B cell (primary cell): ENCODE data around the gene ADGRV1. TPM values are rescaled to one million over a fixed set of nuclear protein-coding genes. Genes with fewer than 3 reads are reported as not detected.

ENCODE experiments used
- ATAC-seq: fragments of 200-7000 bp; cut with Tn5 transposase; one replicate; pipeline ENCODE4 v1.10.0; 2021; ENCODE audit warnings: low read depth, mild to moderate bottlenecking, moderate number of reproducible peaks, moderate library complexity
- CTCF ChIA-PET: fragments of 350-600 bp; sonication (Branson Sonifier 250); formaldehyde crosslinking; loops from one replicate; lab custom pipeline; 2021; ENCODE audit warnings: antibody characterized with exemption, inconsistent platforms; lab: Charles Lee
- POLR2A ChIA-PET: fragments of 350-600 bp; sonication (Branson Sonifier 250); formaldehyde crosslinking; loops from one replicate; lab custom pipeline; 2021; ENCODE audit warnings: antibody characterized with exemption; lab: Charles Lee
- DNase-seq: peaks from one replicate; pipeline ENCODE4 v3.0.0; 2013
- H2AFZ ChIP-seq: 2 replicates; pipeline ENCODE4 v1.6.1; 2012; ENCODE audit warnings: mild to moderate bottlenecking, low read depth, low read length; ENCODE audit not compliant: insufficient read depth, poor library complexity, severe bottlenecking
- H3K27ac ChIP-seq, 2 donors: 1 replicate in 1 of 2; 2 replicates in 1 of 2; pipeline ENCODE4 v1.5.1; 2012 to 2013; ENCODE audit warnings: low read length in 2 of 2, mild to moderate bottlenecking in 2 of 2, moderate library complexity in 1 of 2
- H3K27me3 ChIP-seq, 4 experiments: fragments of 200-600 bp in 1 of 4; sonication (generic) in 1 of 4; replicated peaks in 1 of 4; 1 replicate in 2 of 4; 2 replicates in 2 of 4; pipeline versions ENCODE4 v1.6.1 to v1.7.0; 2013 to 2016; ENCODE audit warnings: low read length in 3 of 4, mild to moderate bottlenecking in 2 of 4, mixed read lengths in 1 of 4, moderate library complexity in 1 of 4; ENCODE audit not compliant: insufficient read depth in 4 of 4, control insufficient read depth in 3 of 4; ENCODE audit errors: control extremely low read depth in 1 of 4
- H3K36me3 ChIP-seq, 2 experiments: replicated peaks in 1 of 2; 1 replicate in 1 of 2; 2 replicates in 1 of 2; pipeline versions ENCODE4 v1.6.1 to v1.7.1; 2013; ENCODE audit warnings: low read length in 1 of 2; ENCODE audit not compliant: insufficient read depth in 2 of 2, control insufficient read depth in 1 of 2; ENCODE audit errors: control extremely low read depth in 1 of 2, extremely low read depth in 1 of 2
- H3K4me1 ChIP-seq, 2 donors: fragments of 200-600 bp in 1 of 2; sonication (generic) in 1 of 2; 1 replicate in 1 of 2; 2 replicates in 1 of 2; pipeline versions ENCODE4 v1.5.1 to v1.6.1; 2013 to 2017; ENCODE audit warnings: low read length in 2 of 2; ENCODE audit not compliant: control insufficient read depth in 2 of 2, insufficient read depth in 2 of 2
- H3K4me2 ChIP-seq: replicated peaks from 2 replicates; pipeline ENCODE3; 2012; ENCODE audit warnings: mild to moderate bottlenecking, low read depth, low read length; ENCODE audit not compliant: poor library complexity, severe bottlenecking
- H3K4me3 ChIP-seq, 5 experiments: fragments of 200-600 bp in 1 of 5; sonication (generic) in 1 of 5; 1 replicate in 3 of 5; 2 replicates in 2 of 5; pipeline versions ENCODE4 v1.5.1 to v1.7.0; 2011 to 2016; ENCODE audit warnings: low read length in 4 of 5, mild to moderate bottlenecking in 4 of 5, low read depth in 2 of 5, control low read depth in 1 of 5, moderate library complexity in 1 of 5; ENCODE audit not compliant: insufficient read depth in 1 of 5; ENCODE audit errors: control extremely low read depth in 1 of 5, extremely low read depth in 1 of 5
- H3K79me2 ChIP-seq: fragments of 200-600 bp; sonication (generic); one replicate; pipeline ENCODE4 v1.6.0; 2016; ENCODE audit warnings: low read length; ENCODE audit not compliant: control insufficient read depth, insufficient read depth
- H3K9ac ChIP-seq: fragments of 200-600 bp; sonication (generic); 2 replicates; pipeline ENCODE4 v1.6.1; 2017; ENCODE audit warnings: mild to moderate bottlenecking, low read length, moderate library complexity
- H3K9me3 ChIP-seq, 3 donors: one replicate each; pipeline versions ENCODE4 v1.6.1 to v1.7.1; 2013; ENCODE audit warnings: low read length in 2 of 3; ENCODE audit not compliant: control insufficient read depth in 2 of 3, insufficient read depth in 1 of 3; ENCODE audit errors: control extremely low read depth in 1 of 3
- H4K20me1 ChIP-seq: 2 replicates; pipeline ENCODE4 v1.6.0; 2012; ENCODE audit warnings: mild to moderate bottlenecking, low read length; ENCODE audit not compliant: insufficient read depth, control insufficient read depth, poor library complexity, severe bottlenecking
- H3K27ac Mint-ChIP-seq: one replicate; pipeline ENCODE4 v1.8.0; 2021; ENCODE audit warnings: mixed read lengths
- H3K27me3 Mint-ChIP-seq: one replicate; pipeline ENCODE4 v1.8.0; 2021; ENCODE audit warnings: mixed read lengths
- H3K4me1 Mint-ChIP-seq: one replicate; pipeline ENCODE4 v1.8.0; 2021; ENCODE audit warnings: mixed read lengths
- H3K4me3 Mint-ChIP-seq: one replicate; pipeline ENCODE4 v1.8.0; 2021; ENCODE audit warnings: mixed read lengths
- H3K9me3 Mint-ChIP-seq: one replicate; pipeline ENCODE4 v1.8.0; 2022; ENCODE audit warnings: mixed read lengths; ENCODE audit not compliant: insufficient read depth
- CTCF ChIP-seq: fragments of 200-600 bp; IDR thresholded peaks from one replicate; pipeline ENCODE4 v1.8.0; 2022; ENCODE audit warnings: antibody characterized with exemption, mild to moderate bottlenecking
- EZH2 ChIP-seq: IDR thresholded peaks from 2 replicates; pipeline ENCODE4 v1.6.1; 2012; ENCODE audit warnings: borderline replicate concordance, low read depth, mild to moderate bottlenecking, moderate library complexity, low read length; ENCODE audit not compliant: insufficient read depth, poor library complexity, severe bottlenecking
- WGBS: methylation state at CpG from one replicate; pipeline ENCODE4 v1.1.5; 2013; ENCODE audit warnings: missing lambda C conversion rate; ENCODE audit not compliant: insufficient coverage; 5-methylcytosine and 5-hydroxymethylcytosine counted together
- intact Hi-C: fragments of 100-400 bp; cut with micrococcal nuclease; formaldehyde crosslinking; loops from one replicate; pipeline ENCODE4 v1.10.0; 2022
- polyA plus RNA-seq: library from polyadenylated mRNA; depleted of rRNA; stranded (reverse); fragments of >200 nt; gene quantifications from 2 replicates; pipeline ENCODE4 v1.2.3, GENCODE V29; 2012
- total RNA-seq, 2 donors: library from RNA; stranded (reverse); fragments of 120-200 nt in 1 of 2; gene quantifications; 1 replicate in 1 of 2; 2 replicates in 1 of 2; pipeline versions ENCODE4 v1.2.3 to v1.2.4, GENCODE V29; 2013 to 2022

Gene ADGRV1
- total and polyA plus RNA-seq, 2 donors (not counting 1 experiment from before 2014, with no cell fraction given), result 0.07 TPM; not detected in 1

GRCh38 chr5:90569084-90569483 lies 10.5 kb downstream of the ADGRV1 start:
- no peaks in the 10 kb centered on the region for H3K36me3 ChIP-seq
- no peaks in the 10 kb centered on the region for H3K4me1 ChIP-seq
- H3K4me3 Mint-ChIP-seq, result no peak overlapping the region
- H3K27me3 Mint-ChIP-seq, result peaks cover 35% of the 10 kb centered on the region
- ATAC-seq (no peak), DNase-seq (no peak)
- no peaks in the 10 kb centered on the region for H3K4me1 Mint-ChIP-seq
- peaks cover 0 to 3% (median 2%) of the 10 kb centered on the region in 3 donors for H3K9me3 ChIP-seq
- H3K79me2 ChIP-seq, result no peaks in the 10 kb centered on the region
- H3K9me3 Mint-ChIP-seq, result peaks cover 3% of the 10 kb centered on the region
- no peak overlapping the region for H3K4me2 ChIP-seq
- H3K9ac ChIP-seq, result no peak overlapping the region
- H3K27ac ChIP-seq, result no peak overlapping the region
- WGBS, result no CpG with 5 or more reads among the region's 1 CpG
- TF ChIP-seq CTCF, result no peak
- TF ChIP-seq EZH2, result no peak
- intact Hi-C loops, result no loop called here
- no peak overlapping the region for H3K27ac Mint-ChIP-seq
- POLR2A ChIA-PET, result no interaction called here
- peaks cover 0 to 14% (median 1%) of the 10 kb centered on the region in 4 experiments for H3K27me3 ChIP-seq
- H4K20me1 ChIP-seq, result no peaks in the 10 kb centered on the region
- no peak overlapping the region for H3K4me3 ChIP-seq
- H2AFZ ChIP-seq, result no peak overlapping the region
- CTCF ChIA-PET, result no interaction called here

GRCh38 chr5:90570034-90570433 lies 11.4 kb downstream of the ADGRV1 start:
- H2AFZ ChIP-seq, result no peak overlapping the region
- DNase-seq (no peak), ATAC-seq (no peak)
- CTCF ChIA-PET, result no interaction called here
- H3K4me3 ChIP-seq, result no peak overlapping the region
- peaks cover 0 to 3% (median 2%) of the 10 kb centered on the region in 3 donors for H3K9me3 ChIP-seq
- POLR2A ChIA-PET, result no interaction called here
- no CpG with 5 or more reads among the region's 2 CpGs for WGBS
- TF ChIP-seq CTCF, result no peak
- TF ChIP-seq EZH2, result no peak
- no peaks in the 10 kb centered on the region for H3K36me3 ChIP-seq
- H3K79me2 ChIP-seq, result no peaks in the 10 kb centered on the region
- Mint-ChIP-seq H3K9me3 (peaks cover 3% of the 10 kb centered on the region), H3K27ac (no peak overlapping the region), H3K27me3 (peaks cover 37% of the 10 kb centered on the region), H3K4me3 (no peak overlapping the region), H3K4me1 (no peaks in the 10 kb centered on the region)
- intact Hi-C loops, result no loop called here
- no peaks in the 10 kb centered on the region for H4K20me1 ChIP-seq
- no peak overlapping the region for H3K4me2 ChIP-seq
- no peak overlapping the region for H3K27ac ChIP-seq
- H3K9ac ChIP-seq, result no peak overlapping the region
- peaks cover 0 to 14% (median 1%) of the 10 kb centered on the region in 4 experiments for H3K27me3 ChIP-seq
- H3K4me1 ChIP-seq, result no peaks in the 10 kb centered on the region
